ENCODE results near the gene IFI44. TPM values are rescaled to one million over a fixed set of nuclear protein-coding genes. Genes with fewer than 3 reads are reported as not detected.

Gene IFI44
- total RNA-seq, 1 donor from 2014 or later, result not detected

DNA sequence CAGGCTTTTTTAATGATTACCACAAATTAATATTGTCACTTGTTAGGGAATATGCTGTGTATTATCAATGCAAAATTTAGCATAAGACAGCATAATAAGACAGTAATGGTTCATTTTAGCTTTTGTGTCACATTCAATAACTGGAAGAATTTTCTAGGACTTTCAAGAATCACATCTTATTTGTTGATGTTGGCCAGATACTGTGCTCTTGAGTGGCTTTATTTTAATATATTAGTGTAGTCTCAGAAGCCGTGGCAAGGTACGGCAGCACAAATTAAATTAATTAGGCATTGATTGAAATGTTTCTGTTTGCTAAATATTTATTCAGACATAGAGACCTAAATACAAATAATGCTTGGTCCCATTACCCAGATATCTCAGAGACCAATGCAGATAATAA, 19.0 kb upstream of the IFI44 start:
- TF ChIP-seq, protein P1, sequence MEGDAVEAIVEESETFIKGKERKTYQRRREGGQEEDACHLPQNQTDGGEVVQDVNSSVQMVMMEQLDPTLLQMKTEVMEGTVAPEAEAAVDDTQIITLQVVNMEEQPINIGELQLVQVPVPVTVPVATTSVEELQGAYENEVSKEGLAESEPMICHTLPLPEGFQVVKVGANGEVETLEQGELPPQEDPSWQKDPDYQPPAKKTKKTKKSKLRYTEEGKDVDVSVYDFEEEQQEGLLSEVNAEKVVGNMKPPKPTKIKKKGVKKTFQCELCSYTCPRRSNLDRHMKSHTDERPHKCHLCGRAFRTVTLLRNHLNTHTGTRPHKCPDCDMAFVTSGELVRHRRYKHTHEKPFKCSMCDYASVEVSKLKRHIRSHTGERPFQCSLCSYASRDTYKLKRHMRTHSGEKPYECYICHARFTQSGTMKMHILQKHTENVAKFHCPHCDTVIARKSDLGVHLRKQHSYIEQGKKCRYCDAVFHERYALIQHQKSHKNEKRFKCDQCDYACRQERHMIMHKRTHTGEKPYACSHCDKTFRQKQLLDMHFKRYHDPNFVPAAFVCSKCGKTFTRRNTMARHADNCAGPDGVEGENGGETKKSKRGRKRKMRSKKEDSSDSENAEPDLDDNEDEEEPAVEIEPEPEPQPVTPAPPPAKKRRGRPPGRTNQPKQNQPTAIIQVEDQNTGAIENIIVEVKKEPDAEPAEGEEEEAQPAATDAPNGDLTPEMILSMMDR (IDR thresholded peaks at IDR 0.05; ENCODE audit: partially characterized antibody, unreplicated experiment), result no peak
- Mint-ChIP-seq H3K27ac (ENCODE audit: unreplicated experiment) (no peak overlapping the region), H3K27me3 (ENCODE audit: unreplicated experiment) (no peaks in the 10 kb centered on the region), H3K36me3 (ENCODE audit: unreplicated experiment) (peaks cover 5% of the 10 kb centered on the region), H3K4me3 (ENCODE audit: unreplicated experiment) (no peak overlapping the region), H3K9me3 (ENCODE audit: unreplicated experiment) (no peaks in the 10 kb centered on the region), H3K4me1 (ENCODE audit: low read depth, unreplicated experiment) (no peaks in the 10 kb centered on the region)
- no peak for DNase-seq

GRCh38 chr1:78633209-78633608, 16.4 kb upstream of the IFI44 start:
- no peak overlapping the region for H3K4me3 Mint-ChIP-seq (ENCODE audit: unreplicated experiment)
- no peak overlapping the region for H3K27ac Mint-ChIP-seq (ENCODE audit: unreplicated experiment)
- H3K36me3 Mint-ChIP-seq (ENCODE audit: unreplicated experiment), result peaks cover 5% of the 10 kb centered on the region
- TF ChIP-seq, protein P1 (IDR thresholded peaks at IDR 0.05; ENCODE audit: partially characterized antibody, unreplicated experiment), result no peak
- no peaks in the 10 kb centered on the region for H3K9me3 Mint-ChIP-seq (ENCODE audit: unreplicated experiment)
- DNase-seq, result no peak
- H3K27me3 Mint-ChIP-seq (ENCODE audit: unreplicated experiment), result no peaks in the 10 kb centered on the region
- no peaks in the 10 kb centered on the region for H3K4me1 Mint-ChIP-seq (ENCODE audit: low read depth, unreplicated experiment)

DNA sequence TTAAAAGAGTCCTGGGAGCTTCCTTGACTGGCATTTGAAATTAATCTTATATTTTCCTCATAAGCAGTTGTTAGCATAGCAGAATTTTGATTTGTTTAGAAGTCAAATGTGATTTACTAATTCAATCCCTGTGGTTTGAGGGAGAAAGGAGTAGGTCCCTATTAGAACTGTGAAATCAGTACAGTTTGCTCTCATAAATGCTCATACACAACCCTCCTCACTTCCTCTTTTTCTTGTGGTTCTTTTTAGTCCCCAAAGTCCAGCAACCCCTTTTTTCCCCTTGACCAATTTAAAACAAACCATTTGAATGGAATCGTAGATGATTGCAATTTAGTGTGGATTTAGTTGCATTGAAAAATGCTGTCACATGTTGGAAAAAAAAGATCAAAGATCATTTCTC, 9.2 kb upstream of the IFI44 start:
- Mint-ChIP-seq H3K4me1 (ENCODE audit: low read depth, unreplicated experiment) (no peaks in the 10 kb centered on the region), H3K9me3 (ENCODE audit: unreplicated experiment) (no peaks in the 10 kb centered on the region), H3K36me3 (ENCODE audit: unreplicated experiment) (no peaks in the 10 kb centered on the region), H3K27me3 (ENCODE audit: unreplicated experiment) (no peaks in the 10 kb centered on the region), H3K4me3 (ENCODE audit: unreplicated experiment) (no peak overlapping the region), H3K27ac (ENCODE audit: unreplicated experiment) (no peak overlapping the region)
- DNase-seq, result no peak
- TF ChIP-seq, protein P1 (IDR thresholded peaks at IDR 0.05; ENCODE audit: partially characterized antibody, unreplicated experiment), result no peak

DNA sequence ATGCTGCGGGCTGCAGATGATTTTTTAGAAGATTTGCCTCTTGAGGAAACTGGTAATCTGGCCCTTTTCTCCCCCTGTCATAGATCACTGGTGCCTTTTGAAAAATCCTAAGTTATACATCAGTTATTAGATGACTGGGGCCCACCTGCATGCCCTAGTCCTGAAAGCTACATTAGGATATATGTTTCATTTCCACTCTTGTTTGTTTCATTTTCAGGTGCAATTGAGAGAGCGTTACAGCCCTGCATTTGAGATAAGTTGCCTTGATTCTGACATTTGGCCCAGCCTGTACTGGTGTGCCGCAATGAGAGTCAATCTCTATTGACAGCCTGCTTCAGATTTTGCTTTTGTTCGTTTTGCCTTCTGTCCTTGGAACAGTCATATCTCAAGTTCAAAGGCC, 8.1 kb upstream of the IFI44 start:
- H3K27me3 Mint-ChIP-seq (ENCODE audit: unreplicated experiment), result no peaks in the 10 kb centered on the region
- no peaks in the 10 kb centered on the region for H3K9me3 Mint-ChIP-seq (ENCODE audit: unreplicated experiment)
- TF ChIP-seq, protein P1 (IDR thresholded peaks at IDR 0.05; ENCODE audit: partially characterized antibody, unreplicated experiment), result no peak

DNA sequence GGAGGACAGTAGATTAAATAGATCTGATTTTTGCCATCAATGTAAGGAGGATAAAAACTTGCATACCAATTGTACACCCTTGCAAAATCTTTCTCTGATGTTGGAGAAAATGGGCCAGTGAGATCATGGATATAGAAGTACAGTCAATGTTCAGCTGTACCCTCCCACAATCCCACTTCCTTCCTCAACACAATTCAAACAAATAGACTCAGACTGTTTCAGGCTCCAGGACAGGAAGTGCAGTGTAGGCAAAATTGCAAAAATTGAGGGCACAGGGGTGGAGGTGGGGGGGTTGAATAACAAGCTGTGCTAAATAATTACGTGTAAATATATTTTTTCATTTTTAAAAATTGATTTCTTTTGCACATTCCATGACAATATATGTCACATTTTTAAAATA, 3.9 kb upstream of the IFI44 start:
- Mint-ChIP-seq H3K36me3 (ENCODE audit: unreplicated experiment) (peaks cover 15% of the 10 kb centered on the region), H3K4me3 (ENCODE audit: unreplicated experiment) (no peak overlapping the region), H3K4me1 (ENCODE audit: low read depth, unreplicated experiment) (no peaks in the 10 kb centered on the region), H3K27me3 (ENCODE audit: unreplicated experiment) (no peaks in the 10 kb centered on the region), H3K27ac (ENCODE audit: unreplicated experiment) (no peak overlapping the region), H3K9me3 (ENCODE audit: unreplicated experiment) (peaks cover 3% of the 10 kb centered on the region)
- TF ChIP-seq, protein P1 (IDR thresholded peaks at IDR 0.05; ENCODE audit: partially characterized antibody, unreplicated experiment), result no peak
- no peak for DNase-seq

More for the DNA sequence above, 8.1 kb upstream of the IFI44 start:
- Mint-ChIP-seq H3K27ac (ENCODE audit: unreplicated experiment) (no peak overlapping the region), H3K4me1 (ENCODE audit: low read depth, unreplicated experiment) (no peaks in the 10 kb centered on the region), H3K36me3 (ENCODE audit: unreplicated experiment) (peaks cover 5% of the 10 kb centered on the region), H3K4me3 (ENCODE audit: unreplicated experiment) (no peak overlapping the region)
- no peak for DNase-seq
